B cell (primary cell): ENCODE results near the gene TAS2R16.

Experiments
- EZH2 ChIP-seq: IDR thresholded peaks from 2 replicates; pipeline ENCODE4 v1.6.1; 2012; ENCODE audit warnings: borderline replicate concordance, low read depth, mild to moderate bottlenecking, moderate library complexity, low read length; ENCODE audit not compliant: insufficient read depth, poor library complexity, severe bottlenecking
- TF ChIP-seq, protein P1 (sequence below): fragments of 200-600 bp; IDR thresholded peaks from one replicate; pipeline ENCODE4 v1.8.0; 2022; ENCODE audit warnings: antibody characterized with exemption, mild to moderate bottlenecking

GRCh38 chr7:123028339-123028738, 32.8 kb upstream of the TAS2R16 start:
- TF ChIP-seq, protein P1, sequence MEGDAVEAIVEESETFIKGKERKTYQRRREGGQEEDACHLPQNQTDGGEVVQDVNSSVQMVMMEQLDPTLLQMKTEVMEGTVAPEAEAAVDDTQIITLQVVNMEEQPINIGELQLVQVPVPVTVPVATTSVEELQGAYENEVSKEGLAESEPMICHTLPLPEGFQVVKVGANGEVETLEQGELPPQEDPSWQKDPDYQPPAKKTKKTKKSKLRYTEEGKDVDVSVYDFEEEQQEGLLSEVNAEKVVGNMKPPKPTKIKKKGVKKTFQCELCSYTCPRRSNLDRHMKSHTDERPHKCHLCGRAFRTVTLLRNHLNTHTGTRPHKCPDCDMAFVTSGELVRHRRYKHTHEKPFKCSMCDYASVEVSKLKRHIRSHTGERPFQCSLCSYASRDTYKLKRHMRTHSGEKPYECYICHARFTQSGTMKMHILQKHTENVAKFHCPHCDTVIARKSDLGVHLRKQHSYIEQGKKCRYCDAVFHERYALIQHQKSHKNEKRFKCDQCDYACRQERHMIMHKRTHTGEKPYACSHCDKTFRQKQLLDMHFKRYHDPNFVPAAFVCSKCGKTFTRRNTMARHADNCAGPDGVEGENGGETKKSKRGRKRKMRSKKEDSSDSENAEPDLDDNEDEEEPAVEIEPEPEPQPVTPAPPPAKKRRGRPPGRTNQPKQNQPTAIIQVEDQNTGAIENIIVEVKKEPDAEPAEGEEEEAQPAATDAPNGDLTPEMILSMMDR: no peak
- TF ChIP-seq EZH2: no peak
